Stimulated activated CD8-positive, alpha-beta memory T cell treated with anti-CD3 and anti-CD28 coated beads, Interleukin-15, amount 100 ng/mL, for 24 hours (primary cell): ENCODE measurements around the gene GABBR2.
"Not testable (repeated sequence)": the region's sequence is repeated elsewhere in the genome, so short reads cannot be mapped to it uniquely, and the experiment has no call there.

Experiments used
- DNase-seq: peaks from one replicate; pipeline ENCODE4 v3.0.0-alpha.2; 2020; ENCODE audit warnings: low read depth

Gene GABBR2

DNA sequence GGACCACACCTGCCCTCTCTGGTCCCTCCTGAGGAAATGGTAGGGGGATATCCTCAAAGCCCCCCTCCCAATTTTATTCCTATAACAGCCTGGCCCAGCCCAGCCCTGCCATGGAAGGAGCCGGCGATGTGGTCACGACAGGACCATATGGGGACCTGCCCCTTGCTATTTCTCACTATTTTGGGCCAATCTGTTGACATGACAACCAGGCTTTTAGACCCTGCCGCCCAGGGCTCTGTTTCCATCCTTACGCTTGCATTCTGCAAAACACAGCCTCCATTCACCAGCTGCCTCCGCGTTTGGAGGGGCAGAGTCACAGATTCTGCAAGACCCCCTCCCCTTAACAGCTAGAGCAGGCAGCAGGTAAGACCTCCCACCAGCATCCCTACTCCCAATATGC lies 112.2 kb downstream of the GABBR2 start:
- no peak for DNase-seq

DNA sequence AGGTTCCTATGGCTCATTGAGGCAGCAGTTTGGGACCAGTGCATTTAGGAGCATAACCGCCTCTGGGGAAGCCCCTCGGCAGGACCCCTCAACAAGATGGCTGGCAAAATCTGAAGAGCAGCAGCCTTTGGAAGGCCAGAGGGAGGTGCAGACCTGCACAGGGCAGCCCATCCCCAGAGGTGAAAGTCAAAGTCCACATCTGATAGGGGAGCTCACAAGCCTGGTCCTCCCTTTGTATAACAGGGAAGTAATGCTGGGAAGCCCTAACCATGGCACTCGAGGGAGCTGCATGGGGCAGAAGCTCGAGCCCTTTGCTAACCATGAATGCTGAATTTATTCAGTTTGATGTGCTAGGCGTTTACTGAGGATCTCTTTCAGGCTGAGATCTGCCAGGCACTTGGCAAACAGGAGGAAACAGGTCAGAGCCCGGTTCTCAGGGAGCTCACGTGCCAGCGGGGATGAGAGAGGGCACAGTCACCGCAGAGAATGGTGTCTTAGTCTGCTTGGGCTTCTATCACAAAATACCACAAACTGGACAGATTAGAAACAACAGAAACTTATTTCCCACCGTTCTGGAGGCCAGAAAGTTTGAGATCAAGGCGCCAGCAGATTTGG lies 114.1 kb downstream of the GABBR2 start:
- no peak for DNase-seq

DNA sequence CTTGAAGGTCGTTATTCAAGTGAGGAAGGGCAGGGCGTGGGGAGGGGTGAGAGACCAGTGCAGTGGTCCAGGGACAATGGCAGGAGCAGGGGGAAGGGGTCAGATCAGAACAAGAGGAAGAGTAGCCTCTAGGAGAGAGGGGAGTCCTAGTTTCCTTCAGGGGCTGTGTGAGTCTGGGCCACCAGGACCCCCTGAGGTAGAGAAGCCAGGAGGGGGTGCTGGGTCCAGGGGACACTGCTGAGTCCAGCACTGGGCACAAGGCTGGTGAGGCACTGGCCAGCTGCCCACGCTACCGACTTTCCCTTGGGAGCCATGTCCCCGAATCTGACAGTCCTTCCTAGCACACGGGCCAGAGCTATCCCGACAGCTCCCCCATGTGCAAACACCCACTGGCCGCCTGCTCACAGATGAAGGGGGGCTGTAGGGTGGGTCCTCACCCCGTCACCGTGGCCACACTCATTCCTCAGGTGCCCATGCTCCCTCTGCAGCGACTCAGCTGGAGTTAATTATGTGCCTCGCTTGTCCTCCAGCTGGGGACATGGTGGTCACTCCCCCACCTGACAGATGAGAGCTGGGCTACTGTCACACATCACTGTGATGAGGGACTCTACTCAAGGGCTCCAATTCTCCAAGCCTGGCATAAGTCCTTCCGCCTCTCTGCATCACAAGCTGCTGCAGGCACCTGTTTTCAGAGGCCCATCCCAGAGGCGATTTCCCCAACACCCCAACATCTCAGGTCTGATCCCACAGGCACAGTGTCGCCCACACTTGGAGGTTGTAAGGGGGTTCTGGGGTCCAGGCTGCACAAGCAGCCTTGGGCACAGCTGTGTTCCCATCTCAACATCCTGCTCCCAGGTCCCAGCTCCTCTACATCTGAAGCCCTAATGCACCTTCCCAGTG lies 115.1 kb downstream of the GABBR2 start:
- DNase-seq = no peak

DNA sequence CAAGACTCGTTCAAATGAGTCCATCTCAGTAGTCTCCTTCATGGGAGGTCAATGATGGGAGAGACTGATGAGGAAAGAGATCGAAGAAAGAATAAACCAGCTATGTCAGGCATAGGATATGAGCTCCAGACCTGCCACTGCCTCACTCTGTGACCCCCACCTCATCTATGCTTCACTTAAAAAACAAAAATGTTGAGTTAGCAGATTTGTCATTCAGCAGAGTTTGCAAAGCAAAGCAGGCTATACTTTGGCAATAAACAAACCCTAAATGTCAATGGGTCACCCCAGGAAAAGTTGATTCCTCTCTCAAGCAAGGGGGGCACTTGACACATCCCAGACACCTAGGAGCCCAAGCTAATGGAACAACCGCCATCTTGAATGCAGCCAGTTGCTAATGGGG lies 117.0 kb downstream of the GABBR2 start:
- no peak for DNase-seq

DNA sequence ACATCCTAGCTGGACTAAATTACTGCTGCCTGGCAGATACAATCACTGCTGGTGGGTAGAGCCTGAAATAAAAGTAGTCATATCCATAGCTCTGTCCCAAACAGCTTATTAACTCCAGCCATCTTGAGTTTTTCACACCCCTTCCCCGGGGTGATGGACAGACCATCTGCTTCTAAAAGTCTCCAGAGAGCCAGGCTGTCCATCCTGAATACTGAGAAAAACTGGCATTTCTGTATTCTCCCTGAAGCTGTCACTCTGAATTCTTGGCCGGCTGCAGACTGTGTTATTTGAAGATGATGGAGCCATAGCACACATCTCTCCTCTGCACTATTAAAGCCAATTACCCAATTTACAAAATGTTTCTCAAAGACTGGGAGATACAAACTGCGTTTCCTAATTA lies 118.6 kb downstream of the GABBR2 start:
- no peak for DNase-seq

DNA sequence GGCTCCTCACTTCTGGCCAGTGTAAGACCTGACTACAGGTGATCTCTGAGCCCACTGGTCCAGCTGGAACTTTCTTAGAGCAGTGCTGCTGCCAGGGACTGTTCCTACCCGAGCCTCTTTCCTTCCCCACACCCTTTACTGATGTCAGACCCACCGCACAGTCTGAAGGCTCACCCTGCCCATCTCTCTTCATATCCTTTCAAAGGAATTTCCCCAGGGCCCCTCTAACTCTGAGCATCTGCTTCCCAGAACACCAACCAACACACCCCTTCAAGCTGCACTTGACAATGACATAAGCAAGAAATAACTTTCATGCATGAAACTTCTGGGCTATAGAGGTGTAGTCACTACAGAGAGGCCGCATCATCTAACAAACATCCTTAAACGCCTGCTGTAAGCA lies 119.6 kb downstream of the GABBR2 start:
- no peak for DNase-seq

DNA sequence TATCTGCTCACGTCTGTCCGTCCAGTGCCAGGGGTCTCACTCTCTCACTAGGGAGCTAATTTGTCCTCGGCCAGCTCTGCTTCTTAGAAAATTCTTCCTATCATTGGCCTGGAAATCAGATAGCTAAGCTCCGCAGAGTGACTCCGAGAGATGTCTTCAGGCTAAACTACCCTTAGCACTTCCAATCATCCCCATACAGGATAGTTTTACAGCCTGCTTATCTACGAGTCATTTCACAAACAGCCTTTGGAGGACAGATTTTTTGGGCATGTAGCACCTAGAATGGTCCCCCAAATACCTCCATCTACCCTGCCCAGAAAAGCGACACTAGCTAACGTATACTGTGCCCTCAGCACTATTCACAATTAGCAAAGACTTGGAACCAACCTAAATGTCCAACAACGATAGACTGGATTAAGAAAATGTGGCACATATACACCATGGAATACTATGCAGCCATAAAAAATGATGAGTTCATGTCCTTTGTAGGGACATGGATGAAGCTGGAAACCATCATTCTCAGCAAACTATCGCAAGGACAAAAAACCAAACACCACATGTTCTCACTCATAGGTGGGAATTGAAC lies 123.8 kb downstream of the GABBR2 start:
- not testable (repeated sequence) for DNase-seq

DNA sequence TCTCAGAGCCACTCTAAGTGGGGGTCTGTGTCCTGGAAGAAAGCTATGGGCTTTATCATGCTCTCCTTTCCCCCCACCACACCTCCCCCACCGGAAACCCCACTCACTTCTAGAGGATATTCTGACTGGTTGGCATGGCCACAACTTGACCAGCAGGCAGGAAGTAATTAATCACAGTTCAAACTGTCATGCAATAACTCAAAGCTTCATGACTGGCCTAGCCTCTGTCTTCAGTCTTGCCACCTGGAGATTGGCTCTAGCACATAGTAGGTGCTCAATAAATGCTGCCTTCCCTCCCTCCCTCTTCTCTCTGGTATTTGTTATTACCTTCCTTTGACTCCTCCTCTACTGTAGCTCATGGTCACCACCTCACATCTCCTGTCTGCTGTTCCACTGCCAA lies 124.7 kb downstream of the GABBR2 start:
- DNase-seq = no peak

DNA sequence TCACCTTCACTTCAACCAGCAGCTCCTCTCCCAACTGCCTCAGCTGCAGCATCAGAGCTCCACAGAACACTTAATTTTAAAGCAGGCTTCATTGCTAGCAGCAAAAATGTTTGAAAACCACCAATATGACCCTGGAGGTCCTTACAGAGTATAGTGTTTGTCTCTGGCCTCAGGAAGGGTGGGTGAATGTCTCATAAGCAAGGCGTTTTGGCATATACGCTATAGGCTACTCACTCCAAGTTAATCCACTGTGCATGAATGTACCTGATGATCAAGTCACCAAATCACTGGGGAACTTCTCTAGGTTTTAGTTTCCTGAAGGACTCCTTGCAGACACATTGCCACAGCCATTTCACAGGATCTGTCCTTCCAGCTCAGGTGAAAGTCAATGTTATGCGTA lies 125.3 kb downstream of the GABBR2 start:
- no peak for DNase-seq

DNA sequence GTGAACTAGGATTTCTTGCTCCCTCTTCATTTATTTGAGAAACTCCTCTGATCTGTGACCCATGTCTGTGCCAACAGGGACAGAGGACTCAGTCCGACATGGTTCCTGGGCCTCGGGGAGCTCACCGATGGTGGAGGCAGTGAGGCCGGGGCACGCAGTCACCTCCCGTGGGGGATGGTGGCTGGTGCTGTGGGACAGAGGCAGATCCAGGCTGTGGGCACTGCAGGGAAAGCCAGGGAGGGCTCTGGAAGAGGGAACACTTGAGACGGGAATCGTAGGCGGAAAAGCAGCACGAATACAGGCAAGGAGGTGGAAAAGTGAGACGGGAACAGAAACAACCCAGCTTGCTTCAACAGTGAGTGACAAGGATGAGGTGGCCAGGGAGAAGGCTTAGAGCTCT lies 127.8 kb downstream of the GABBR2 start:
- no peak for DNase-seq

DNA sequence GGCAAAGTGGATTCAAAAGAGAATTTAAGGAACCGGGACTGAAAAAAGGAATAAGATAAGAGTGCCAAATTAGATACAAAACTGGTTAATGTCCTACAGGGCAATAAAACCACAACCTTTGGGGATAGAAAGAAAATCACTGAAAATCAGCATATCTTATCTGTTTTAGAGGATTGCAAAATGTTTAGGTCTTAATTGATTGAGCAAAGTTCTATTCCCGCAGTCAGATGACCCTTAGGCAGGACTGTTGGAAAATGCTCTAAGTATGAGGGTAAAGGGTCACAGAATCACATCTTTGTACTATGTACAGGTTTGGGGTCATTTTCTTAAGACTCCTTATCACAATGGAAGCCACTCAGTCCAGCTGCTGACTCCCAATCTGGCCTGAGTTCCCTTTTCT lies 129.0 kb downstream of the GABBR2 start:
- DNase-seq = no peak

DNA sequence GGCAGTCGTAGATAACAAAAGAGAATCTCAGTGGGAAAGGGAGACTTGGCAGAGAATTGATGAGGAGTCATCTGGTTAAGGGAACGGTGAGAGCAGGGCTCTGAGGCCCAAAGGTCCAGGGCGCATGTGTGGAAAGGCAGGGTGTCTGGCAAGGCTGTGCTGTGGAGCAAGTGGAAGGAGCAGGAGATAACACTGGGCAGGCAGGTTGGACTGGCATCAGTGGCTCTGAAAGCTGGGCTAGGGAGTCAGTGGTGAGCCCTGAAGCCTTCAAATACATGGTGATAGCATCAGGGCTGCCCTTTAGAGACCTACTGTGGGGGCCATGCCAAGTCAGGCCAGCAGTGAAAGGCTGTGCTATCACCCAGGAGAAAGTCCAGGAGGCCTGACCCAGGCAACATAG lies 131.3 kb downstream of the GABBR2 start:
- DNase-seq = no peak

DNA sequence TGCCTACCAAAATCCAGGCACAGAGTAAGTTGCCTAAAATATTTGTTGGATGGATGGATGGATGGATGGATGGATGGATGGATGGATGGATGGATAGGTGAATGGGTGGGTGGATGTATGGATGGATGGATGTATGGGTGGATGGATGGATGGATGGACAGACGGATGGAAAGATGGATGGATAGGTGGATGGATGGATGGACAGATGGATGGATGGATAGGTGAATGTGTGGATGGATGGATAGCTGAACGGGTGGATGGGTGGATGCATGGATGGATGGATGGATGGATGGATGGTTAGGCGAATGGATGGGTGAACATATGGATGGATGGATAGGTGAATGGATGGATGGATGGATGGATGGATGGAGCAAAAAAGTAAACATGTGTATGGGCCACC lies 131.9 kb downstream of the GABBR2 start:
- DNase-seq = no peak

DNA sequence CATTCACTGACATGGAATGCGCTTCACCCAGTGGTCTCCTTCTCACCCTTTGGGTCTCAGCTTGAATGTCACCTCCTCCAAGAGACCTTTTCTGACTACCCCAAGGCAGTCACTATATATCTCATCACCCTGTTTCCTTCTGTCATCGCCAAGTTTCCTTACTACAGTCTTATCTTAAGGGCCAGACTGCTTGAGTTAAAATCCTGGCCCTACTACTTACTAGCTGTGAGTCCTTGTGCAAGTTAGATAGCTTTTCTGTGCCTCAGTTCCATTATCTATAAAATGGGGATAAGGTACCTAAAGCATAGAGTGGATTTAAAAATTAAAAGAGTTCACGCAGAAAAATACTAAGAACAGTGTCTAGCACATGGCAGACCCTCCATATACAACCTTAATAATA lies 132.4 kb downstream of the GABBR2 start:
- no peak for DNase-seq

DNA sequence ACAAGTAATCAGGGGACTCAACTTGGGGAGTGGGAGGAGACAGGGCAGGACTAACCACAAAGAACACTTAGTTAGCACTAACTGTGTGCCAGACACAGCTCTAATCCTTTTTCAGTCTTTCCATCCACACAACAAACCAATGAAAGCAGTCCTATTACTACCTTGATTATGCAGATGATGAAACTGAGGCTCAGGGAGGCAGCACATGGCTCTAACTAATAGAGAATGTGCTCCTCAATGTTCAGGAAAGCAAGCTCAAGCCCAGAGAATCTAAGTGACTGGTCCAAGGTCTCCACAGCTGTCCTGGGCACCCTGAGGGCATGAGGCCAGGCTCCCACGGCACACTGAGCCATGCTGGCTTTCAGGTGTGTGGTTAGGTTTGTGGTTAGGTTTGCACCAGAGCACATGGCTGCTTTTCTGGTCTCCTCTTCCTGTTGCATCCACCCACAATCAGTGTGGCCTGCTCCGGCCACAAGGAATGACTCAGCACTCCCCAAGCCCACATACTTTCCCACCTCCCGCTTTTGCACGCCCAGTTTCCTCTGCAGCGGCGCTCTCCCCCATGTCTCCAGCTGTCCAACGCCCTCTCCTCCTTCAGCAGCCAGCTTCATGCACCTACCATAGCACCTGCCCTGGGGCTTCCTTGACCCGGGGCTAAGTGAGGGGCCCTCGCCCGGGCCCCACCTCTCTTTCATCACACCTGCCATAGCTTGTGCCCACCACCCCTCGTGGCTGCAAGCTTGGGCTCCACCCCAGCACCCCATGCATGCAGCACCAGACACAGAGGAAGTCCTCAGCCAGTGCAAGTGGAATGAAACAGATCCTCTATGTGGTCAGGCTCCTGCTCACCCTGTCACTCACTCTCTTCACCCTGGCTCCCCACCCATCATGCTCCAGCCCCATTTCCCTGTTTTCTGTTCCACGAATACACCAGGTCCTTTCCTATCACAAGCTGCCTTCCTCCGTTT lies 133.1 kb downstream of the GABBR2 start:
- DNase-seq = no peak

DNA sequence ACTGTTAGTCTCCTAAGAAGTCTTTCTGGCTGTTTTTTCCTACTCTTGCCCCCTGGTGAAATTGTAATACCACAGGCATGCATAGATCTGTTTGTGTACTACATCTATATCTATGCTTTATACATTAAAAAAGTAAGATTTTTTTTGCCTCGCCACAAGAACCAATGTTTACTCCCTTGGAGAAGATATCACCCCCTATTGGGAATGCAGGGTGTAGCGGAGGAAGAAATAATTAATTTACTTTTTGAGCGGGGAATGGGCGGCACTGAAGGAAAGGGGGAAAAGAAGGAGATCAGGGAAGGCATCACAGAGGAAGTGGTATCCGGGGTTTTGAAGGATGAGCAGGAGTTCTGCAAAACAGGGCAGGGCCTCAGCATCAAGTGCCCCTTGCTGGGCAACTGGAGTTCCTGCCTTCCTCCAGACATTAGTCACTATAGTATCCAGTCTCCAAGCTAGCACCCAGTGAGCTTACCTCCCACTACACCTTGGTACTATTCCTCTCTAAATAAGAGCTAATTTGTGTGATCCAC lies 134.9 kb downstream of the GABBR2 start:
- DNase-seq = no peak

DNA sequence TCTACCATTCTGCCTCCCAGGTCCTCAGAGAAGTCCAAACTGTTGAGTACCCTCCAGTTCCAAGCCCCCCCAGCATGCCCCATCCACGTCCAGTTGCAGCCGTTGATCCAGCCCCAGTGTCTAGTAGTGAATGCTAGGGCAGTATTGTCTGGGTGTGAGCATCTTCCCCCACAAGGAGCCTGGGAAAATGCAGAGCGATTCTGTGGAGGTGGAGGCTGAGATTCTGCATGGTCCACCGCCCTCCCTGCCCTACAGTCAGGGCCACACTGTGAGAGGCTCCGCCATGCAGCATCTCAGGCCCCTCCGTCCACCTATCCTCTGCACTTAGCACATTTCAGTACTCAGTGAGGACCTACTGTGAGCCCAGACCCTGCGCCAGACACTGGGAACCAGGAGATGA lies 135.9 kb downstream of the GABBR2 start:
- DNase-seq = no peak

DNA sequence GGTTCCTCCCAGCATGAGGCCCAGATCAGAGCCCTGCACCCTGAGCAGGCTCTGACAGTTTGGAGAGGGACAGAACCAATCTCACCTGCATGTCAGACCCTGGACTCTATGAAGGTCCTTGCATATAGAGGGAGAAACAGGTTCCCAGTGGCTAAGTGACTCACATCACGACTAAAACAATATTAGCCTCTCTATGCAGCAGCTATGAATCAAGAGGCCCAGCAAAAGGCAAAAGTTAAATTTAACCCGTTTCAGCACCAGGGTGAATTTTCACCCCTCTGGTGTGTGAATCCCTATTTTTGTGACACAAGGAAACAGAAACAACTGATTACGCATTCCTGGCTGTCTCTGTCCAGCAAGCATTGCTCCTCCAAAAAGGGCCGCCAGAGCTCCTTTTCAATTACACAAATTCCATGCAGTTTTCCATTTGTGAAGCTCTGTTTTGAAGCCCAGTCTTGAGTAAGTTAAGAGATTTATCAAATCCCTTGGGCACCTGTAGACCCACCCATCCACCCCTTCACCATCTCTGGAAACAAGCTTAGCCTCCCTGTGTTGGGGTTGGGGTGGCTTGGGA lies 136.6 kb downstream of the GABBR2 start:
- DNase-seq = no peak

DNA sequence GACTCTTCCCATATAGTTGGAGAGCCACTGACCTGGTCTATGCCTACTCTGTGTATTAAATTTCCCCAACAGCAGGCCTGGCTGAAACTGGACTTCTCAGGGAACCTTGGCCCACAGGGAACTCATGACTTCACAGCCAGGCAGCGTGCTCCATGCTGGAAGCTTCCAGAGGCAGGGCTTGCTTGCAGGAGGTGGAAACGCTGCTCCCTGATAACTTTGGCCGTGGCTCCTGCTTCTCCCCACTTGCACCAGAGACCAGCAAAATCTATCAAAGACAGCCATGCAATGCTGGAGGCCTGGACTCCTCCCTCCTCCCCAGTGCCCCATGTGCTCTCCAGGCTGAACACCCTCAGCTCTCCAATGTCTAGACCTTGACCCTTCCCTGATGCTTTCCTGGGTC lies 137.1 kb downstream of the GABBR2 start:
- DNase-seq = no peak

DNA sequence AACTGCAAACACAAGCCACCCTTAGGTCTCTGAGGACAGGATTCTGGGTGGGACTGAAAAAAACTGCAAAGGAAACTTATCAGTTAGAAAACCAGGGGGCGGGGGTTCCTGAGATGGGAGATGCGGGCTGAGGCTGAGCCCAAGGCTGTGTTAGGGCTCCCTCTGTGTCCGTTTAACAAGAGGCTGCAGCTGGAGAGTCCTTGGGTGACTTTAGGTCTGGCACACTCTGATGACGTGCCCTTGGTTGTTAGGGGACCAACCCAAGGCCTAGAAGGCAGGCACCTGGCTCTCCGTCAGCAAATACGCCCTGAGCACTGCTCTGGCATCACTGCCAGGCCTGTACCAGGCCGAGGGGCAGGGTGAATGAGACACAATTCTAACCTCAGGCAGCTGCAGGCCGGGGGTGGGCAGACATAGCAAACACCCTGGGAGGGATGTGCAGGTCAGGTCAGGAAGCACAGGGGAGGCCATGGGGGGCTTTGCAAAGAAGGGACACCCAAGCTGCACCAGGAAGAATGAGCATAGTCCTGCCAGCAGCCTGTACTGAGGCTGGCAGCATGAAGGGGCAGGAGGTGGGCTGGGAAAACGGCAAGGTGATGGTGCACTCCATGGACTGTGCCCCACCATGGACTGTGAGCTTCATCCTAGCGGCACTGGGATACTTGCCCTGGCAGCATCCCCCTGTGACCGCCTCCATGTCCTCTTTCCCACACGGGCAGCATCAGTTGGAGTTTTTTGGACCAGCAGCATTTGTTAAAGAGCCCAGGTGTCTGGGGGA lies 137.9 kb downstream of the GABBR2 start:
- DNase-seq = no peak

DNA sequence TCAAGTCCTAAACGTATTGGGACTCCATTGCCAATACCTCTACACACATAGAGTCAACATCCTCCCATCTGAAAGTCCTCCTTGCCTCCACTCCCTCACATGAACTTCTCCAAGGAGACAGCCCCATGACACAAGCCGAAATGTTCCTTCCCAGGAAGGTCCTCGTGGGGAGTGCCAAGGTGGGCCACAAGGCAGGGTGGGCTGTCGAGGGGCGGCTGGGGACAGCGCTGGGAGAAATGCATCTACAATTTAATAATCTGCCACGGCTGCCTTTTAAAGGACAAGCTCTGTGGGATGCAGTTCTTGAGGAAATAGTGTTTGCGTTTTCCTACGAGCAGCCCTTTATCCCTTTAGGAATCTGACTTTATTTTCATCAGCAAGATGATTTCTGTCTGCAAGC lies 138.7 kb downstream of the GABBR2 start:
- DNase-seq = no peak
